Glutamatergic neuron (in vitro differentiated cells): ENCODE data around the gene NGEF. TPM values are rescaled to one million over a fixed set of nuclear protein-coding genes. Genes with fewer than 3 reads are reported as not detected.

Experiments used
- DNase-seq: peaks from one replicate; pipeline ENCODE4 v3.0.0; 2022
- H3K27ac Mint-ChIP-seq: one replicate; pipeline ENCODE4 v1.8.0; 2020; ENCODE audit warnings: mild to moderate bottlenecking, mixed read lengths, inconsistent platforms; ENCODE audit not compliant: unreplicated experiment
- H3K27me3 Mint-ChIP-seq: one replicate; pipeline ENCODE4 v1.8.0; 2020; ENCODE audit warnings: mild to moderate bottlenecking, moderate library complexity, mixed read lengths, inconsistent platforms; ENCODE audit not compliant: unreplicated experiment
- H3K36me3 Mint-ChIP-seq: one replicate; pipeline ENCODE4 v1.8.0; 2020; ENCODE audit warnings: mild to moderate bottlenecking, mixed read lengths, inconsistent platforms; ENCODE audit not compliant: unreplicated experiment
- H3K4me1 Mint-ChIP-seq: one replicate; pipeline ENCODE4 v1.8.0; 2020; ENCODE audit warnings: mild to moderate bottlenecking, low read depth, mixed read lengths, inconsistent platforms; ENCODE audit not compliant: unreplicated experiment
- H3K4me3 Mint-ChIP-seq: one replicate; pipeline ENCODE4 v1.8.0; 2020; ENCODE audit warnings: mild to moderate bottlenecking, mixed read lengths, inconsistent platforms; ENCODE audit not compliant: unreplicated experiment
- H3K9me3 Mint-ChIP-seq: one replicate; pipeline ENCODE4 v1.8.0; 2020; ENCODE audit warnings: mild to moderate bottlenecking, moderate library complexity, mixed read lengths, inconsistent platforms; ENCODE audit not compliant: unreplicated experiment
- CTCF ChIP-seq: fragments of 200-600 bp; sonication (generic); IDR thresholded peaks from one replicate; pipeline ENCODE4 v1.5.0; 2021; ENCODE audit not compliant: partially characterized antibody, unreplicated experiment
- total RNA-seq: library from RNA; stranded (reverse); fragmentation: NEBNext Ultra II Directional; extraction: Animal tissue kit (Norgen Biotek cat#: 25700); gene quantifications from one replicate; pipeline ENCODE4 v1.2.1, GENCODE V29; 2021; ENCODE audit not compliant: unreplicated experiment

NGEF gene
- total RNA-seq, 1 donor from 2014 or later: 7.2 TPM

GRCh38 chr2:232883116-232883721 is 129.8 kb downstream of the NGEF start:
- no peak for DNase-seq

GRCh38 chr2:232882505-232883115 is 130.4 kb downstream of the NGEF start:
- Mint-ChIP-seq H3K4me3 (no peak overlapping the region), H3K27me3 (peaks cover 10% of the 10 kb centered on the region), H3K27ac (no peak overlapping the region), H3K4me1 (peaks cover under 1% of the 10 kb centered on the region), H3K9me3 (peaks cover 9% of the 10 kb centered on the region), H3K36me3 (no peaks in the 10 kb centered on the region)
- DNase-seq: no peak
- no peak for TF ChIP-seq CTCF

More at GRCh38 chr2:232883116-232883721, 129.8 kb downstream of the NGEF start:
- Mint-ChIP-seq H3K36me3 (no peaks in the 10 kb centered on the region), H3K4me3 (no peak overlapping the region), H3K27ac (no peak overlapping the region), H3K9me3 (peaks cover 8% of the 10 kb centered on the region), H3K4me1 (no peaks in the 10 kb centered on the region), H3K27me3 (peaks cover 9% of the 10 kb centered on the region)
- TF ChIP-seq CTCF: no peak

- H3K4me1 Mint-ChIP-seq: peaks cover 2% of the 10 kb centered on the region
- peaks cover 11% of the 10 kb centered on the region for H3K27me3 Mint-ChIP-seq
- TF ChIP-seq CTCF: no peak
- no peak overlapping the region for H3K27ac Mint-ChIP-seq
- H3K9me3 Mint-ChIP-seq: peaks cover 9% of the 10 kb centered on the region
- H3K4me3 Mint-ChIP-seq: no peak overlapping the region
- DNase-seq: no peak
- no peaks in the 10 kb centered on the region for H3K36me3 Mint-ChIP-seq
Observed at GRCh38 chr2:232882085-232882484, 131.0 kb downstream of the NGEF start.

GRCh38 chr2:232880764-232881351 is 132.2 kb downstream of the NGEF start:
- Mint-ChIP-seq H3K36me3 (no peaks in the 10 kb centered on the region), H3K27ac (no peak overlapping the region), H3K4me3 (no peak overlapping the region)

More at GRCh38 chr2:232880764-232881351, 132.2 kb downstream of the NGEF start:
- H3K4me1 Mint-ChIP-seq: peaks cover 2% of the 10 kb centered on the region
- peaks cover 6% of the 10 kb centered on the region for H3K9me3 Mint-ChIP-seq
- DNase-seq: no peak
- peaks cover 9% of the 10 kb centered on the region for H3K27me3 Mint-ChIP-seq
- no peak for TF ChIP-seq CTCF
